ENCODE data around the gene KCNK6.

- TF ChIP-seq, protein P1, sequence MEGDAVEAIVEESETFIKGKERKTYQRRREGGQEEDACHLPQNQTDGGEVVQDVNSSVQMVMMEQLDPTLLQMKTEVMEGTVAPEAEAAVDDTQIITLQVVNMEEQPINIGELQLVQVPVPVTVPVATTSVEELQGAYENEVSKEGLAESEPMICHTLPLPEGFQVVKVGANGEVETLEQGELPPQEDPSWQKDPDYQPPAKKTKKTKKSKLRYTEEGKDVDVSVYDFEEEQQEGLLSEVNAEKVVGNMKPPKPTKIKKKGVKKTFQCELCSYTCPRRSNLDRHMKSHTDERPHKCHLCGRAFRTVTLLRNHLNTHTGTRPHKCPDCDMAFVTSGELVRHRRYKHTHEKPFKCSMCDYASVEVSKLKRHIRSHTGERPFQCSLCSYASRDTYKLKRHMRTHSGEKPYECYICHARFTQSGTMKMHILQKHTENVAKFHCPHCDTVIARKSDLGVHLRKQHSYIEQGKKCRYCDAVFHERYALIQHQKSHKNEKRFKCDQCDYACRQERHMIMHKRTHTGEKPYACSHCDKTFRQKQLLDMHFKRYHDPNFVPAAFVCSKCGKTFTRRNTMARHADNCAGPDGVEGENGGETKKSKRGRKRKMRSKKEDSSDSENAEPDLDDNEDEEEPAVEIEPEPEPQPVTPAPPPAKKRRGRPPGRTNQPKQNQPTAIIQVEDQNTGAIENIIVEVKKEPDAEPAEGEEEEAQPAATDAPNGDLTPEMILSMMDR (IDR thresholded peaks at IDR 0.05), result no peak
- TF ChIP-seq POLR2A (IDR thresholded peaks at IDR 0.05), result no peak
Measured at GRCh38 chr19:38273499-38273898, 46.1 kb upstream of the KCNK6 start.

Data from lower leg skin (tissue), 3 donors.